HK-2 (cell line): ENCODE results near the gene TTF2.

Experiments
- DNase-seq: peaks from one replicate; pipeline ENCODE4 v3.0.0-alpha.2; 2018; ENCODE audit not compliant: unreplicated experiment

TTF2 gene

DNA sequence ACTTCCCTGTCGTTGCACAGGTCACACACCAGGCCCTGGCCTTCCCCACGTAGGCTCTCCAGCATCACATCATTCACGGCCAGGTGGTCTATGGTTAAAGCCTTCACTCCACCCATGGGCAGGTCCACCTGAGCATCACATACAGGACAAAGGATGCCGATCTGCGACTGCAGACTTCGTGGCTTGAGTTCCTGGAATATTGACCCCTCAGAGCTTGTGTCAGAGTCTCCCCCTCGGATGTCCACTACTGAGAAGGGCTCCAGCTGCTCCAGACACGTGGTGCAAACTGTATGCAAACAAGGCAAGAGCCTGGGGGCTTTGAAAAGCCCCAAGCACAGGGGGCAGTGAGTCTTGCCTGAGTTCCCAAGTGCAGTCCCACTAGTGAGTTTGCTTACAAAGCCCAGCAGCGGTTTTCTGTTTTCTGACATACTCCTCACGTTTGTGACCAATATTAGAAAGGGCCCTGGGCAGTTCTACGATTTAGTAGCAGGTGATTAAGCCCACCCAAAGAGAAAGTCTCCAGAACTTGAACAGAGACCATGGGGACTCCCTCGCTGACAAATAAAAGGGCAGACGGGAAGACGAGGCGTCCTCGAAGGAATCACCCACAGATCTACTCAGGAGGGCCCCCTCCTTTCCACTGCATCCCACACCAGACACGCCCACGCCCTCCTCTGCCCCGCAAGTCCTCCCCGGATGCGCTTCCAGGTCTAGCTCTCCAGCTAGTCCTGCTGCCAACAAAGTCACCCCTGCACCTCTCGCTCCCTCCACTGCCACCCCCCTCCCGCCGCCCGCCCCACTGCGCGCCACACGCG, 60.9 kb downstream of the TTF2 start:
- no peak for DNase-seq

DNA sequence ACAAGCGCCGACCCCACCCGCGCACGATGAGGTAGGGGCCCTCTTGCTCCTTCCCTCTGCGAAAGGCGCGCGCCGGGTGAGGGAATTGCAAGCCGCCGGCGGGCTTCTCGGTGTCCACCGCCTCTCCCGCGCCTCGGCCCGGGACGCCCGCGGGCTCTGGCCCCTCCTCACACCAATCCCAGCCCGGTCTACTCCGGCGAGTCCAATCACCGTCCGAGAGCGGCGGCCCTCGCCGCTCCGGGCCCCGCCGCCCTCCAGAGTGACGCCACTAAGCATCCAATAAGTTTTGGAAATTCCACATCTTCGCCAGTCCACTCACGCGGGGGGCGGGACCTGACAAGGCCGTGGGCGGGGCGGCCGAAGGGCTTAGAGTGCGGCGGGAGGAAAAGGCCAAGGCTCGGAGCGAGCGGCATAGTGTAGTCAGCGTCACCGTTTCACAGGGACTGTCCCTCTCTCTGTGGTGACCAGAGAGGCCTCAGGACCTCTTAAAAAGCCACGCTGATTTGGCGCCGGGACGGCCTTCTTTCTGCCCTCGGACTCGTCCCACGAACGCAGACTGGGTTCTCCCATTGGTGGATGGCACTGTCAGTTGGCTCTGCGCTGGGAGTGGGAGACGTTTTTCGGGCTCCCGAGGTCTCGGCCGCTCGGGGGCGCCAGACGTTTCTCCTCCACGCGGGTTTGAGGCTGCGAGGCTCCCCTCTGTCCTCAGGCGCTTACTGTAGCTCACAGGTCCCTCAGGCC, 61.6 kb downstream of the TTF2 start, which contains the start of gene TRIM45:
Gene TRIM45, minus strand, starts transcription at position 161 of the 741 bp plus-strand sequence. CDS start 548 bp downstream, outside the sequence.
- peak; percentile 98 for DNase-seq

DNA sequence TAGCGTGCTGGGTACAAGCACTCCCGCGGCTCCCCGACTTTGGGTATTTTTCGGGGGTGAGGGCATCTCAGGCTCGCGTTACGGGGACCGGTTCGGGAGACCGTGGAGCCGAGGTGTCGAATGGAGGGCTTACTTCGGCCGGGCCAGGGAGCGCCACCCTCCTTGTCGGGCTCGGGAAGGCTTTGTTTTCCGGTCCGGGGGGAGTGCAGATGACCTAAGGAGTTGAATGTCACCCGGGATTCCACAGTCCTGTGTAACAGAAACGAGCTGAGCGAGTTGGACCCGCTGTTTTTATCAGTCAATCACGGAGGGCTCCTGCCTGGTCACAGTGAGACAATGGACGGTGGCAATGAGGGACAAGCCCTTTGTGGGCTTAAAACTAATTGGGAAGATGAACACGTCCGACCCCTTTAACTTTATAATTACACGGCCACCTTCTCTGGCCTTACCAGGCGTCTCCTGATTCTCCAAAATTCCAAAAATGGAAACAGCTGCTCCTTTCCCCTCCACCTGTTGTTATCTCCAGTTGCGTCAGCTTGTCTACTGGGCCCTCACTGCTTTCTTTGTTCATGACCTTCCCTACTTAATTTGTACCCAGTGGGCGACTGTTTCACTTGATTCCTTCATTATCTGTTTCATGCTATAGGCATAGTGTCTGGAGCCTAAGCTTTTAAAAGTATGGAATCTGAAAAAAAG, 62.4 kb downstream of the TTF2 start:
- no peak for DNase-seq

- no peak for DNase-seq
Measured at GRCh38 chr1:117123274-117123673, 63.1 kb downstream of the TTF2 start.

- no peak for DNase-seq
Measured at GRCh38 chr1:117124661-117125060, 64.5 kb downstream of the TTF2 start.

DNA sequence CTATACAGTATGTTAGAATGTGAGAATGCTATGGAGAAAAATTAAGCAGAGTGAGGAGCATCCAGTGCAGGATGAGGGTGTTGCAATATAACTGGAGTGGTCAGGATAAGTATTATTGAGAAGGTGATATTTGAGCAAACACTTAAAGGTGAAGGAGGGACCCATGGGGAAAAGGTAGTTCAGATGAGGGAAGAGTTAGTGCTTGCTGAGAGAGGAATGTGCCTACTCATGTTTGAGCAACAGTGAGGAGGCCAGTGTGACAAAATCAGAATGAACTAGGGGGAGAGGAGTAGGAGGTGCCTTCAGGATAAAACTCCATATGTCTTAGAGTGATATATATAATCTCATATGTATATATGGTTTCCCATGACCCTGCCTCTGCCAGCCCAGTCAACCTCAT, 67.7 kb downstream of the TTF2 start:
- DNase-seq: no peak

- DNase-seq: no peak
Measured at GRCh38 chr1:117128323-117129079, 68.4 kb downstream of the TTF2 start.

- no peak for DNase-seq
Measured at GRCh38 chr1:117130526-117130925, 70.4 kb downstream of the TTF2 start.

DNA sequence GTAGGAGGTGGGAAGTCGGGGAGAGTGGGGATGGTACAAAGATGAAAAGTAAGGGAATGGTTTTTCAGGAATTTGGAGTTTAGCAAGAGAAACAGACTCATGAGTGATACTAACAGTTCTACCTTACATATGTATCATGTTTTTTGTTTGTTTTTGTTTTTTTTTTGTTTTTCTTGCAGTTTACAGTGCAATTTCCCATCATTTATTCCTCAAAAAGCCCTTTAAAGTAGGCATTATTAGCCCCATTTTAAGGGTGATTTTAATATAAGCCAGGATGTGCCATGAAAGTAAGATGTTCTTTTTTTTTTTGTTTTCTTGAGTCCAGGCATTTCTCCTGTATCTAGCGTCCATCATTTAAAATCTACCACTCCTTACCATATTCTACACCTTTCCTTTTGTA, 75.2 kb downstream of the TTF2 start:
- DNase-seq: no peak

GRCh38 chr1:117136749-117137148, 76.6 kb downstream of the TTF2 start:
- no peak for DNase-seq

- DNase-seq: no peak
Measured at GRCh38 chr1:117137281-117137855, 77.2 kb downstream of the TTF2 start.

DNA sequence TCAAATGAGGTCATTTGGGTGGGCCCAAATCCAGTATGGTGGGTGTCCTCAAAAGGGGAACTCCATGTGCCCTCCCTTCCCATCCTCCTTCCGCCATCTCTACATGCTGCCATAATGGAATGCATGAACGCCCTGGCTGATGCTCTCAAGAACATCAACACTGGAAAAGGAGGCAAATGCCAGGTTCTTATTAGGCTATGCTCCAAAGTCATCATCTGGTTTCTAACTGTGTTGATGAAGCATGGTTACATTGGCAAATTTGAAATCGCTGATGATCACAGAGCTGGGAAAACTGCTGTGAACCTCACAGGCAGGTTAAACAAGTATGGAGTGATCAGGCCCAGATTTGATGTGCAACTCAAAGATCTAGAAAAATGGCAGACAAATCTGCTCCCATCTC, 78.0 kb downstream of the TTF2 start:
- no peak for DNase-seq

DNA sequence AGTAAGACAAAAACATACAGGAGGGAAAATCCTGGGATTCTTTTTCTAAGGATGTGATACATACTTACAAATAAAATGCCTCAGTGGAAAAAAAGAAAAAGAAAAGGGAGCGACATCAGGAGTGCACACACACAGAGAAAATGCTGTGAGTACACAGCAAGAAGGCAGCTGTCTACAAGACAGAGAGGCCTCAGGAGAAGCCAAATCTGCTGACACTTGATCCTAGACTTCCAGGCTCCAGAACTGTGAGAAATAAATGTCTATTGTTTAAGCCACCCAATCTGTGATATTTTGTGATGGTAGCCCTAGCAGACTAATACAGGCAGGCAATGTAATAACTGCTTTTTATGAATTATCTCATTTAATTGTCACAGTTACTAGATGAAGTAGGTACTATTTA, 78.4 kb downstream of the TTF2 start:
- DNase-seq: no peak

- DNase-seq: no peak
Measured at GRCh38 chr1:117142200-117142599, 82.1 kb downstream of the TTF2 start.

- DNase-seq: no peak
Measured at GRCh38 chr1:117143172-117143571, 83.0 kb downstream of the TTF2 start.

GRCh38 chr1:117143871-117144270, 83.7 kb downstream of the TTF2 start:
- DNase-seq: no peak

- no peak for DNase-seq
Measured at GRCh38 chr1:117146072-117146471, 85.9 kb downstream of the TTF2 start.

DNA sequence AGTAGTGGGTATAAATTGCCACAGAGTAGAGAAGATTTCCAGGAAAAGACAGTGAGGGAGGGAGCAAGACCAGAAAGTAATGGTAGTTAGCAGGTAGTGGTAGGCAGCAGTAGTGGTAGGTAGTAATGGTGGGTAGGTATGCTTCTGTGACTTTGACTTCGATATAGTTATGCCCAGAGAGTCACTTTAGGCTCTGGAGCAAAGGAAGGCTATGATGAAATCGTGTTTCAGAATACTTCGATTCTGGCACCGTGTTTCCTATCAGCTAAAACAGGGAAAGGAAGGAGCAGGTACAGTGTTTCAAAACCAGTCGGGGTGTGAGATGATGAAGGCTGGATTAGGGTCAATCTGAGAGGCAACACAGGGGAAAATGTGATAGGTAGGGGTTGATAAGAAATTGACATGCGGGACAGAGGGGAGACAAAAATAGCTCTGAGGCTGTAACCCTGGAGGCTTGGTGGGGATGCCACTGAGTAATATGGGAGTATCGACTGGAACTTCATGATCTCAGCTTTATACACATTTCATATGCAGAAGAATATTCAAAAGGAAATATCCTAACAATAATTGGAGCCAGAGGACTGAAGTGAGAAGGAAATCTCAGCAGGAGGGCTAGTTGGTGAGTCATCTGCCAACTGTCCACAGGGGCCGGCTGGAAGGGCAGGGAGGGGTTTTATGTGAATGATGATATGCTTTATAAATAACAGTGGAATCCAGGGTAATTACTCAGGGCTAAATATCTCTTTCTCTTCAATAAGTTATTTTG, 86.6 kb downstream of the TTF2 start:
- peak; percentile 46 for DNase-seq

DNA sequence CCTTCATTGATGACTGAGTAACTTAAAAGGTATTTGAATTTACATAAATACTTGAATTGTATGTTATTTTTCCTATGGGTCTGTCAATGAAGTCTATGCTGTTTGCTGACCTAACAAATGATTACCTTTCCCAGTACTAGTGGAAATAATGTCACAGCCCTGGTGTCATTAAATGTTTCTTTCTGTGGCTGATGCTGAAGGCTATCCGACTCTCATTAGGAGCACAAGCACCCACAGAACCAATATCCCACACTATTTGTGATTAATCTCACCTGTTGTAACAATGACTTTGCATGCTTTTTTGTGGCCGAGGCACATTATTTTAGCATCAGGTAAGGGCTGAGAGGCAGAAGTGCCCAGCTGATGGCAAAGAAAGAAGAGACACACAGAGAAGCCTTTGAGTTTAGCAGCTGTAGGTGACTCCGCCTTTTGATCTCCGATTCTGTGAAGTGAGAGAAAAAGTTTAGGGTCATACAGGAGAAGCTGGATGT, 87.3 kb downstream of the TTF2 start:
- no peak for DNase-seq

DNA sequence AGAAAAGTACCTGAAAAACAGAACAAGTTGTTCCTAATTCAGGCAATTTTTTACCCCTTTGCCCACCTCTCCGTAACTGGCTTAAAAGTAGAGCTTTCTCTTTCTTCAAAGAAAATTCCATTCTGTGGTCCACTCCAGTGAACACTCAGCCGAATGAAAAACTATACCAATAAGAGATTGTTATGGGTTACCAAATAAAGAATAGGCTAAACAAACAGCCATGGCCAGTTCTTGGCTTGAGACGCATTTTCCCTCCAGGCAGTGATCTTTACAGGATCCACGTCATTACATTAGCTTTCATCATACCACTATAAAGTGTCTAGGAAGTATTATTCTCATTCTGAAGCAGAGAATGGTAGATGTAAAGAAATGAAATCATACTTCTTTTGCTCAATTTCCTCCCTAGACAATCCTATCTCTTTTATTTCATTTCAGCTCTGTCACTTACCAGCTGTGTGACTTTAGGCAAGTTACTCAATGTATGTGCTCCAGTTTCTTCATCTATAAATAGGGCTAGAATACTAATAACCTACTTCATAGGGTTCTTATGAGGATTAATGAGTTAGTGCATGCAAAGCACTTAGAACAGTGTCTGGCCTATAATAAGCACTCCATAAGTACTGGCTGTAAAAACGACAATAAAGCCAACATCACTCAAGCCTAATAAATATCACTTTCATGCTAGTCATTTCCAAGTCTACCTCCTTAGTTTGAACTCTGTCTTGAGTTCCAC, 87.9 kb downstream of the TTF2 start:
- DNase-seq: no peak
